GM19193 (cell line): Measurements from ENCODE around the gene TSHZ2.

Experiments
- POLR2A ChIP-seq: IDR thresholded peaks from 4 replicates; pipeline ENCODE4 v1.6.1; 2011; ENCODE audit not compliant: insufficient read depth, insufficient read length; ENCODE audit errors: extremely low read depth

The TSHZ2 gene

DNA sequence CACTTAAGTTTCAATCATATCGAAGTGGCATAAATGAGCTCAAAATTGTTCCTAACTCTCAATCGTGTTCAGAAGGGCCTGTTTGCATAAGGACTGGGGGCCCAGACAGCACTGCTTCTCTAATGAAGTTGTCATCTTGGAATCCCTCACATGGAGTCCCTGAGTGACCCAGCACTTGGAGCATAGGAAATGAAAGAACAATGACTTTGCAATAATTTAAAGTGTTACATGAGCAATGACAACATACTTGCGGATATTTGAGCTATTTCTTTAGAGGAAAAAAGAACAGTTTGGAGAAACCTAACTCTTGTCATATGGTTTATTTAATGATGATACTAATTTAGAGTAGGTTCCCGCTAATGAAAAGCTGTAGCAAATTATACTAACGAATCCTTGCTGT, 239.9 kb downstream of the TSHZ2 start:
- no peak for TF ChIP-seq POLR2A

DNA sequence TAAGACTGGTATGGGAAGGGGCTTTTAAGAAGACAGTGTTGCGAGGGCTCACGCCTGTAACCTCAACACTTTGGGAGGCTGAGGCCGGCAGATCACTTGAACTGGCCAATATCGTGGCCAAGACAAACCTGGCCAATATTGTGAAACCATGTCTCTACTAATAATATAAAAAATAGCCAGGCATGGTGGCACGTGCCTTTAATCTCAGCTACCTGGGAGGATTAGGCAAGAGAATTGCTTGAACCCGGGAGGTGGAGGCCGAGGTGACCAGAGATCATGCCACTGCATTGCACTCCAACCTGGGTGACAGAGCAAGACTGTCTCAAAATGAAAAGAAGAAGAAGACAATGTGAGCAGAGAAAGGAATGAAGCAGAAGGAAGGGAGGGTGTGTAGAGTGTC, 242.2 kb downstream of the TSHZ2 start:
- TF ChIP-seq POLR2A: no peak

DNA sequence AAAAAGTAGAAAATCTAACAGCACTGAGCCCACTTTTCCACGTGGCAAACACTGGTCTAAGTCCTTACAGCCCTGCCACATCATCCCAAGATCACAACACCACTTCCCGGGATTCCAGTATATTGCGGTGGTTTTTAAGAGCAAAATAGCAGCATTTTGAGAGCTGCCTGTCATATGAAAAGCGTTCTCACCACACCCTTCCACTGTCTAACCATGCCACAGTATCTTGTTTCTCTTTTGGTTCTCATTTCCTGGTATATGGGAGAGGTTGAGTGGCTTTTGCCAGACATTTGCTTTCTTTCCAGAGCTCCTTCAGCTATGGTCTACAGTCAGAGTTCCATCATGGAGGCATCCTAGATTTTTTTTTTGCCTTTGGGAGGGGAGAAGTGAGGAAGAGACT, 243.0 kb downstream of the TSHZ2 start:
- TF ChIP-seq POLR2A: no peak

DNA sequence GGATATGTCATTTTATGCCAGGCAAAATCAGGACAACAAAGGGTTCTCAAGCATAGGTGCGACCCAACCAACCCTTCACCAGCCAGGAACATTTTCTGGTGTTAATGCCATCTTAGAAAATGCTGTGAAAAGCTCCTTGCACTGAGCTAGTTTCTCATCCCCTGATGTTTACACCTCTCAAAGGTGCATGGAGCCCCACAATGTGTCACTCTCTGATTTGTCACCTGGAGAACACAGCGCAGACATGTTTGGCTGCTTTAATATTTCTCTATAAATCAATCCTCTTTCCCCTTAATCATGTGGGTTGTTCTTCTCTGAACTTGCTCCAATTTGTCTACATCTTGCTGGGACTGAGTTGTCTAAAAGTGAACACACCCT, 244.3 kb downstream of the TSHZ2 start:
- TF ChIP-seq POLR2A: no peak

DNA sequence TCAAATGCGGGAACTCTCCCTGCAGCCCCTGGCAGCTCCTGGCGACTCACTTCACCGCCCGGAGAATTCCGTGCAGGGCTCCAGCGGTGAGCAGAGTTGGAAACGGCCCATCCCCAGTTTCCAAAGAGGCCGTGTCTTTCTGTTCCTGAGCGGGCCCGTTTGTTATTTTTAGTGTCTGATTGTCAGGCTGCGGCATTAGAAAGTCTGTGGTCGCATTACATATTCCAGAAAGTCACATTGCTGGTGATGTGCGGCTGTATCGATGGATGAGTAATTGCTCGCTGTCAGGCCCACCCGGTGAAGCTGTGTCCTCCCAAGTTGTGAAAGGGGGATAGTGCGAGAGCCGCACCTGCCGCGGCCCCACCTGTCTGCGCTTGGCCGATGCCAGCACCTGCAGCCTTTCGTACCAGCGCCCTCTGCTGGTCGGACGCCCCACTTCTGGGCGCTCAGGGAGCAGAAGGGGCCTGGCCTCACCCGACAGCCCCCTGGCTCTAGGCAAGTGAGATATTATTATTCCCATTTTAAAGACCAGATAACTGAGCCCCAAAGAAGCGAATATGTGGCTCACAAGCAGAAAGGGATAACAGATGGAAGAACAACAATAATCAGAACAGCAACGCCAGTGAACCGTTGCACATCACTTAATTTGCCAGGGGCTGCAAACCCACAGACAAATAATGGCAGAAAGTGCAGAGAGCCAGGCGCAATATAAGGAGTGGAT, 244.9 kb downstream of the TSHZ2 start:
- TF ChIP-seq POLR2A: no peak

DNA sequence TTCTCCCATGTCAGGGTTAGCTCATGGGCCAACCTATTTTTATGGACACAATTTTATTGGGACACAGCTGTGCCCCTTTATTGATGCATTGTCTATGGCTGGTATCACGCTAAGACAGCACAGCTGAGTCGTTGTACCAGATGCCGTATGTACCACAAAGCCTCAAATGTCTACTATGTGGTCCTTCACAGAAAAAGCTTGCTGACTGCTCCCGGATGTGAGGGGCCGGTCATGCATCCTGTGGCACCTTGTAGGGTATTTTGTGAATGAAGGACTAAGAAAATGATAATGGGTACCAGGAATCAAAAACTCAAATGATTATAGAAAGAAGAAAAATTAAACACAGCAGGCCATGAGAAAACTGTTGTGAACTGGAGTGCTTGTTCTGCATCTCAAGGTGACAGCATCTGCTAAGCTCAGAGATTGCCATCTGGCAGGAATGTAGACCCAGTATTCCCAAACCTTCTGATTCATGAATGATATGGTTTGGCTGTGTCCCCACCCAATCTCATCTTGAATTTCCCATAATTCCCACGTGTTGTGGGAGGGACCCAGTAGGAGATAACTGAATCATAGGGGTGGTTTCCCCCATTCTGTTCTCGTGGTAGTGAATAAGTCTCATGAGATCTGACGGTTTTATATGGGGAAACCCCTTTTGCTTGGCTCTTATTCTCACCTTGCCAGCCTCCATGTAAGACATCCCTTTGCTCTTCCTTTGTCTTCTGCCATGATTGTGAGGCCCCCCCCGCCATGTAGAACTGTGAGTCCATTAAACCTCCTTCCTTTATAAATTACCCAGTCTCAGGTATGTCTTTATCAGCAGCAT, 248.5 kb downstream of the TSHZ2 start:
- no peak for TF ChIP-seq POLR2A

DNA sequence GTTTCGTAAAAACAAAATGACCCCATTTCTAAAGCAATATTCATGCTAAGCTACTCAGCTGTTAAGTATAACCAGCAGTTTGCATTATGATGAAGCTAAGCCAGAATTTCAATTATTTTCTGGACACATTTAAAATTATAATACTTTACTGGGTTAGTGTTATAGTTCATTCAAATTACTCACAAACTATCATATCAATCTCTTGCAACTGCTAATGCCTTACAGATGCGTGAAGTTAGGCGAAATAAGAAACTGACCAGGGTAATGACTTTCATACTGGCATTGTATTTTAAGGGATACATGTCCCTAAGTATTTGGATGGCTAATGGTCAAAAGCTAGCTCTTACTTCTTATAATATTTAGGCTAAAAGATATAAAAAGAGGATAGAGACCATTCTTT, 249.6 kb downstream of the TSHZ2 start:
- TF ChIP-seq POLR2A: no peak

DNA sequence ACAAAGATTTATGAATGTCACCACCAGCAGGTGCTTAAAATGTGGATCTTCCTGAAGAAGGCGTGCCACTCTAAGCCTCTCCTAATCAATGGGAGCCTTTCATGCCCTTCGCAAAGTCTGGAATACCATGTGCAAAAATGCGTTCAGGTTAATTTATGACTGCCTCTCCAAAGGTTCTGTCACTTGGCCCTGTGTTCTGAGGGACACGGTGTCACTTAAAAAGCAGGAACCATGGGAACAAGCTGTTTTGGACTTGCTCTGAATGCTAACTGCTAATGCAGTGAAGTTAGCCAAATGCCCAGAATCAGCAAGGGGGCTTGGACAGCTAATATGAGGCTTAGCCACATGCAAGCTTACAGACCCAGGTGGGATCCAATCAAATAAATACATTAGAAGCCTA, 250.3 kb downstream of the TSHZ2 start:
- TF ChIP-seq POLR2A: no peak

DNA sequence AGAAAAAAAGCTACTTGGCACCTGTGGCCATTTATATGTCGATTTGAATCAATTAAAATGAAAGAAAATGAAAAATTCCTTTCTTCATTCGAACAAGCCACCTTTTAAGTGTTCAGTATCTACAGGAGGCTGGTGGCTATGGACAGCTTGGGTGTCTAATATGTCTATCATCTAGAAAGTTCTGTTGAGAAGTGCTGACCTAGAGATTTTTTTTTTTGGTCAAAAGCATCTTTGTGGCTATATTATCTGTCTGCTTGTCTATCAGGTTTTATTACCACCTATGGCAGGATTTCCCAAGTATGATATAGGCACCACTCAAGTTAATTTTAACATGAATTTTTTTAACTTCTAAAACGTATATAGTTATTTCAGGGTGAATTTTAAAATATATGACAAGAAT, 250.8 kb downstream of the TSHZ2 start:
- TF ChIP-seq POLR2A: no peak

DNA sequence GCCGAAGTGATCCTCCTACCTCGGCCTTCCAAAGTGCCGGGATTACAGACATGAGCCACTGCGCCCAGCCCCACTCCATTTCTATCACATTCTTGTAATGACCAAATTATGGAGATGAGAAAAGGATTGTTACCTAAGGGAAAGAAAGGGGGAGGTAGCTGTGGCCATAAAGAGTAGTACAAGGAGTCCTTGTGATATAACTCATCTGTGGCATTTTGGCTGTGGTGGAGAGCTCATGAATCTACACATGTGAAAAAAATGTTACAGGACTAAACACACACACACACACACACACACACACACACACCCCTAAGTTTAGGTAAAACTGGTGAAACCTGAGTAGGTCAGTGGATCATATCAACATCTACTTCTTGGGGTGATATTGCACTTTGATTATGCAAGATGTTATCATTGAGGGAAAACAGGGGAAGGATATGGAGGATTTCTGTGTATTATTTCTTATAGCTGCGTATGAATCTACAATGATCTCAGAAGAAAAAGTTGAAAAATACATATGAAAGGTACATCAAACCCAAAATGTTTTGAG, 251.5 kb downstream of the TSHZ2 start:
- TF ChIP-seq POLR2A: no peak

DNA sequence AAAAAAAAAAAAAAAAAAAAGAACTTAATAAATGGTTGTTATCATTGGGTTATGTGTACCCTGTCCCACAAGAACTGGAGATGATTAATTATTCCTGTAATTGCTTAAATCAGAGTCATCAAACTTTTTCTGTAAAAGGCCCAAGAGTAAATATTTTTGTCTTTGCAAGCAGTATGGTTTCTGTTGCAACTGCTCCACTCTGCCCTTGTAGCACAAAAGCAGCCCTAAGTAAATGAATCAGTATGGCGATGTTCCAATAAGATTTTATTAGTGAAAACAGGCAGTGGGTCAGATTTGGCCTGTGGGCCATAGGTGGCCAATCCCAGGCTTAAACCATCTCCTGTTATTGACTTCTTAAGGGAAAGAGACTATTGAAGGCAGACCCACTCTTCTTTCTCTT, 252.7 kb downstream of the TSHZ2 start:
- TF ChIP-seq POLR2A: no peak

DNA sequence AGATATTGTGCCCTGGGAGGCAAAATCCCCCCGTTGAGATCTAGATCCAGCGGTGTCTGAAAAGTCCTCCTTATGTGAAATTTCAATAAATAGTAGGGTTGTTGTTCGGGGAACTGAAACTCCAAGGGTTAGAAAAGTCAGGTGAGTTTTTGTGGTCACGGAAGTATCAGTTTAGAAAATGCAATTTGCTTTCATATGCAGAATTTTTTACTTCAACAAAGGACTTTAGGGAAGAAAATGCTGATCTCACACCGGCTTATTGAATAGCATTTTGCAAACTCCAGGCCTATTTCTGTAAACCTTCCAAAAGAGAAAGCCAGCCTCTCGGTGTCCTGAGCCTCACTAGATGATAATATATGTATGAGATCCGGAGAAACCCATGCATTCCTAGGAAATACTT, 254.7 kb downstream of the TSHZ2 start:
- no peak for TF ChIP-seq POLR2A

DNA sequence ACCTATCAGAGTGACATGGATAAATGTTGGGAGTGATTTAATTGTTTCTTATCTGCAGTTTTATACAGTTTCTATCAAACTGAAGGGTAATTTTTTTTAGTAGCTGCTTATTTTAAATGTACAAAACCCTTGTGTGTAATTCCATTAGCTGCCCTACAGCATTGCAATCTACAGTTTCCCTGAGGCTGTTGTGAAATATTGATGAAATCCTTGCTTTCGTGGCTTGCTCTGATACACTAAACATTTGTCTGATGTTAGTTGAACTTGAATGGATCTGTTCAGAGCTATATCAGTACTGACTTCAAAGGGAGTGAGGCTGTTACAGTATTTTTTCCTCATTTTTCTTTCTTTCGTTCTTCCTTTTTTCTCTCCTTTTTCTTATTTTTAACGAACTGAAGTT, 255.4 kb downstream of the TSHZ2 start:
- no peak for TF ChIP-seq POLR2A

DNA sequence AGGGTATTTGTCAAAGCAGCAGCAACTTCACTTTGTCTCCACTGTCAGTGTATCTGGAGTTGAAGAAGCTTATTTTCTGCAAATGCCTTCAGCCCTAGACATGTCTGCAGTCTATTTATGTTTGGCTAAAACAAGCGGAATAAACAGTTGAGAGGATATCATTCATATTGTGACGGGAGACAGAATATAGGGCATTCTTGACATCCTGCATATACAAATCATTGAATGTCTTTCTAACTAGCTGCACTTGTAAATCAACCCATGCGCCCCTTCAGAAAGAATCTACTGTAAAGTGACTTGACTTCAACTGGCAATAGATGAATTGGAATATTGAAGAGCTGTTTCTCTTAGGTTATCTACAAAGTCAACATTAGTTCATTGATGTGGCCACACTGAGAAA, 258.9 kb downstream of the TSHZ2 start:
- TF ChIP-seq POLR2A: no peak

DNA sequence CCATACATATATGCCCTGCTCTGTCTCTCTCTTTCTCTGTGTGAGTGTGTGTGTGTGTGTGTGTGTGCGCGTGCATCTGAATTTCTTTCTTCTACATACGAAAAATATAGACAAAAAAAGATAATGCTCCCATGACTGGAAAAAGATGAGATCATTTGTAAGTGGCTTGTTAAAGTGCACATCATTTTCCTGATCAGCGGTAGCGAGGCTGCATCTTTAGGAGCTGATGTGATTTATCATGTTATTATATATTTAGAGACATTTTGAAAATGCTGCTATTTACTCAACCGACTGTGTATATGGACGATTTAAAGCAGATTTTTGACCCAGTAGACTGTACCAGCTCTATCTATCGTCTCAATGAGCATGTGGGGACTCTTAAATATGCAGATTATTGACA, 265.3 kb downstream of the TSHZ2 start:
- no peak for TF ChIP-seq POLR2A

DNA sequence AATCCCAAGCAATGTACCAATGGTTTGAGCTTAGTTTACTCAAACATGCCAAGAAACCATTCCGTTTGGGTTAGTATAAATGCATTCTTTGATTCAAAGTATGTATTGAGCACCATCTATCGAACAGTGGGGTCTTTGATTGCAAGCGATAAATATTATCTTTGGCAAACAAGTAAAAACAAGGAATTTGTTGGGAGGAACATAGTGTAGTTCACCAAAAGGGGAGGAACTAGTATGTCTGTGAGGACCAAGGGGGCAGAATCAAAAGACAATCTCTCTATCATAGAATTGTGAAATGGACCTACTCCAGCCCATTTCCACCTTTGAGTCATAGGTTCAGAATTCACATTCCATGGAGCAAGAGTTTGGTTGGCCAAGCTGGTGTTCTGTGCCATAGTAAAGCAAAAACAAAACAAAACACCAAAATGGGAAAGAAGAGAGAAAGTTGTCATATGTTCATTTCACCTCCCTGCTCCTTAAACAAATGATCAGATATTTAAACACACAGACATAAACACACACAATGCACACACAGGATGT, 266.0 kb downstream of the TSHZ2 start:
- TF ChIP-seq POLR2A: no peak

DNA sequence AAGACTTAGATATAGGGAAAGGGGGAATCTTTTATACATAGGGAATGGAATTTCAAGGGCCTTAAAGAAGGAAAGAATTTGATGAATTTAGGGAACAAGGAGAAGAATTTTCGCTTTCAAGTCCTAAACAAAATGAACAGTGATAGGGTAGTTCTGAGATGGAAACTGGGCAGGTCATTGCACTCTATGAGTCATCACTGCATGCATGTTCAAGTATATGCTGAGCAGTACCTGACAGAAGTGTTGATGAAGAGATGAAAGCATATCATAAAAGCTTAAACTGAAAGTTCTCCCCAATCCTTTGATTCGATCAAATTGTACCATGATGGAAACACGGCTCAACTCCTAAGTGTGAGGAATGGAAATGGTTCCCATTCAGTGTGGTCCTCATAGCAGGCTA, 271.0 kb downstream of the TSHZ2 start:
- no peak for TF ChIP-seq POLR2A

DNA sequence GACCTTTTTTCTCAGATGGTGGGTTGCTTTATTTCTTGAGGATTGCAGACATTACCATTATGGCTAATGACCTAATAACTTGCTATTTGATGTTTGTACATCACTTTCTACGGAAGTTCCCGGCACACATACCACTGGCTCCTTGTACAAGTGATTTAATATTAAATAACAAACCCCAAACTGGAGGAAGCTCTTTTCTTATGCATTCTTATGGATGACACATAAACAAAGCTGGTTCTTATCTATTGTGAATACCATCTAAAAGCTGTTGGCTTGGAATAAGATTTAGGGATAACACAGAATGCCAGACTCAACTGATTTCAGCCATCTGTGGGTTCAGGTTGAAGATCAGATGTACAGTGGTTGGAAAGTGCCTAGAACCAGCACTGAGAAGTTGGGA, 272.6 kb downstream of the TSHZ2 start:
- TF ChIP-seq POLR2A: no peak
